Astrocyte of the spinal cord (primary cell): ENCODE measurements around the gene ANKUB1.
"Not testable (repeated sequence)": the region's sequence is repeated elsewhere in the genome, so short reads cannot be mapped to it uniquely, and the experiment has no call there.

Source experiments
- DNase-seq: peaks from one replicate; pipeline ENCODE4 v3.0.0; 2011; ENCODE audit warnings: low read depth, low spot score
- H3K4me3 ChIP-seq: 2 replicates; pipeline ENCODE4 v1.5.1; 2011; ENCODE audit warnings: low read depth, mild to moderate bottlenecking, low read length, moderate library complexity
- in situ Hi-C: cut with HindIII; loops from 2 replicates; pipeline ENCODE4 v1.10.0; 2017; ENCODE audit warnings: low sequenced_read_pairs
- TF ChIP-seq, protein P1 (sequence below): IDR thresholded peaks from 2 replicates; pipeline ENCODE4 v1.5.1; 2012; ENCODE audit warnings: low read depth, mild to moderate bottlenecking, low read length, inconsistent platforms

Gene ANKUB1, protein sequence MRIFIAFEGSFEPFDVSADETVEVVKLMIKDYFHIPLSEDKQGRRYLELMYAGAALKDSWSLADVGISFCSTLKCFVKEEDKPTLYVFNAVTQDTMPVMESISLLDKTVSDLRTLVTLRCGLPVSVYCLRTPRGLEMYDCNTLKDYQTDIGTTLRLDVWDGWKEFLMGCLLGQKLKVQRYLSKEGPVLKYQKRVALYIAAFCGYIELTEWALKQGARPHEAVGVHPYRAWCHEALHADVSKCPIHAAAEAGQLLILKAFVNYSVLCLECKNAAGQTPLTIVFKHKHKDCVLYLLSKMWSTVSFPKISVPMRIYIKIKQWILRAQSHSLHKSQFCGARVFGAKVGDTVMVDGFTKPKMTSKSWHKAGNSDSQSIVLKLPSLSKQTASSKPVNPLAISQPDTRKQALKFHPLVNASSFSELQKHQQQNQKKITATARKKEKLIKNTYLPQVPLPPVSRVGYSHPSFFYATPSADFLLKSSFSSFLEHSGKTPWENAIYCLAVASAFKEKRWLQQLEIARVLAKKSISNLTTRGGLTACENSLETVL

DNA sequence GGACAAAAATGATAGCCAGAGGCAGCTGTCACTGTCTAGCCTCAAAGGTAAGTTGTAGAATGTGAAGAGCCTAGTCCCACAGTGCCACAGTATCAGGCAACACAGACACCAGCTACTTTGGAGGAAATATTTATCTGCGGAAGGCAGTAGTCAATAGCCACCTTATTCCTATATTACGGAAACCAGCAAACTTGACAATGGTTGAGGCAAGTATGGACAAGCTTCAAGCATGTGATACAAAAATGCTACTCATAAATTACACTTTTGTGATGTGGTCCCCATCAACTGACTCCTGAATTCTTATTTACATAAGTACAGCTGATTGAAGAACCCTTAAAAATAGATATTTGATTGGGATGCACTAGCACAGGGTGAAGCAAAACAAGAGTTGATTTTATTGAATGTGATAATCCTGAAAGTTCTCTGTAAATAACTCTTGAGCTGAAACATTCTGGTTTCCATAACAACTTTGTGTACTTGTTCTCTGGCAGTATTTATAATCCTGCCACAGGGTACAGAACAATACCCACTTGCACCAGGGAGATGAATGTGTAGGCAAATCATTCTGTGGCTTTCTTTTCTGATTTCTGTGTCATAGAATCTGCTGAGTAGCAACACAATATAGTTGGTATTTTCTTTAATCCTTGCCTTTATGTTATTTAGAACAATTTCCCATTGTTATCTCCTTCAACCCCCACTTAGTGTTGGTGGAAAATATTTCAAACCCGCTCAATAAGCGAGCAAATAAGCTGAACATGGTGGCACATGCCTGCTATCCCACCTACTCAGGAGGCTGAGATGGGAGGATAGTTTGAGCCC lies at the start of gene ANKUB1:
Gene ANKUB1, minus strand, starts transcription at position 103 of the 819 bp plus-strand sequence. CDS start 188 bp downstream, outside the sequence.
- in situ Hi-C loops: no loop called here
- no peak within 1 kb of the TSS for H3K4me3 ChIP-seq
- no peak for DNase-seq
- TF ChIP-seq, protein P1, sequence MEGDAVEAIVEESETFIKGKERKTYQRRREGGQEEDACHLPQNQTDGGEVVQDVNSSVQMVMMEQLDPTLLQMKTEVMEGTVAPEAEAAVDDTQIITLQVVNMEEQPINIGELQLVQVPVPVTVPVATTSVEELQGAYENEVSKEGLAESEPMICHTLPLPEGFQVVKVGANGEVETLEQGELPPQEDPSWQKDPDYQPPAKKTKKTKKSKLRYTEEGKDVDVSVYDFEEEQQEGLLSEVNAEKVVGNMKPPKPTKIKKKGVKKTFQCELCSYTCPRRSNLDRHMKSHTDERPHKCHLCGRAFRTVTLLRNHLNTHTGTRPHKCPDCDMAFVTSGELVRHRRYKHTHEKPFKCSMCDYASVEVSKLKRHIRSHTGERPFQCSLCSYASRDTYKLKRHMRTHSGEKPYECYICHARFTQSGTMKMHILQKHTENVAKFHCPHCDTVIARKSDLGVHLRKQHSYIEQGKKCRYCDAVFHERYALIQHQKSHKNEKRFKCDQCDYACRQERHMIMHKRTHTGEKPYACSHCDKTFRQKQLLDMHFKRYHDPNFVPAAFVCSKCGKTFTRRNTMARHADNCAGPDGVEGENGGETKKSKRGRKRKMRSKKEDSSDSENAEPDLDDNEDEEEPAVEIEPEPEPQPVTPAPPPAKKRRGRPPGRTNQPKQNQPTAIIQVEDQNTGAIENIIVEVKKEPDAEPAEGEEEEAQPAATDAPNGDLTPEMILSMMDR: no peak

- no peak overlapping the region for H3K4me3 ChIP-seq
- DNase-seq: no peak
- TF ChIP-seq, protein P1: no peak
- in situ Hi-C loops: no loop called here
Observed at GRCh38 chr3:149839896-149840295, 47.5 kb upstream of the ANKUB1 start.

- H3K4me3 ChIP-seq, in situ Hi-C loops, DNase-seq: not testable (repeated sequence)
Observed at GRCh38 chr3:149839469-149839868, 47.1 kb upstream of the ANKUB1 start.

DNA sequence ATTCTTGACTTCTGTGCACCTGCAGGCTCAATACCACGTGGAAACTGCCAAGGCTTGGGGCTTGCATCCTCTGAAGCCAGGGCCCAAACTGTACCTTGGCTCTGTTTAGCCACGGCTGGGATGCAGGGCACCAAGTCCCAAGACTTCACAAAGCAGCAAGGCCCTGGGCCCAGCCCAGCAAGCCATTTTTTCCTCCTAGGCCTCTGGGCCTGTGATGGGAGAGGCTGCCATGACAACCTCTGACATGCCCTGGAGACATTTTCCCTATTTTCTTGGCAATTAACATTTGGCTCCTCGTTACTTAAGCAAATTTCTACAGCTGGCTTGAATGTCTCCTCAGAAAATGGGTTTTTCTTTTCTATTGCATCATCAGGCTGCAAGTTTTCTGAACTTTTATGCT lies 46.1 kb upstream of the ANKUB1 start:
- H3K4me3 ChIP-seq, in situ Hi-C loops, DNase-seq: not testable (repeated sequence)

GRCh38 chr3:149833241-149833640 lies 40.9 kb upstream of the ANKUB1 start:
- H3K4me3 ChIP-seq: no peak overlapping the region
- TF ChIP-seq, protein P1: no peak
- DNase-seq: no peak
- in situ Hi-C loops: no loop called here

GRCh38 chr3:149832086-149832485 lies 39.7 kb upstream of the ANKUB1 start:
- TF ChIP-seq, protein P1: no peak
- DNase-seq: no peak
- no peak overlapping the region for H3K4me3 ChIP-seq
- in situ Hi-C loops: no loop called here

DNA sequence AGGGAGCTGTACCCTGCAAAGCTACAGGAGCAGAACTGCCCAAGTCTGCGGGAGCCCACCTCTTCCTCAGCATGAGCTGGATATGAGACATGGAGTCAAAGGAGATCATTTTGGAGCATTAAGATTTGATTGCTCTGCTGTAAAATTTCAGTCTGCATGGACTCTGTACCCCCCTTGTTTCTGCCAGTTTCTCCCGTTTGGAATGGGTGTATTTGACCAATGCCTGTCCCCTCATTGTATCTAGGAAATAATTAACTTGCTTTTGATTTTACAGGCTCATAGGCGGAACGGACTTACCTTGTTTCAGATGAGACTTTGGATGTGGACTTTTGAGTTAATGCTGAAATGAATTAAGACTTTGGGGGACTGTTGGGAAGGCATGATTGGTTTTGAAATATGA lies 39.0 kb upstream of the ANKUB1 start:
- no peak for DNase-seq
- TF ChIP-seq, protein P1: no peak
- no peak overlapping the region for H3K4me3 ChIP-seq
- in situ Hi-C loops: no loop called here
